HCT116 (cell line): ENCODE measurements around the gene ICAM1. TPM values are rescaled to one million over a fixed set of nuclear protein-coding genes. Genes with fewer than 3 reads are reported as not detected.
A peak's percentile ranks its signal among the peaks of the same experiment; 100 is the strongest.

Experiments used
- ATAC-seq: fragments of 200-7000 bp; cut with Tn5 transposase; 2 replicates; pipeline ENCODE4 v1.9.1; 2020; ENCODE audit warnings: mild to moderate bottlenecking, moderate library complexity
- BruUV-seq: library from RNA; stranded (reverse); fragments of 400-500 nt; replicated peaks from 2 replicates; lab custom pipeline; 2021; lab: Mats Ljungman, UMichigan
- CTCF ChIA-PET: fragments of 300-600 bp; sonication (Branson Sonifier 250); formaldehyde crosslinking; loops from one replicate; lab custom pipeline; 2021; ENCODE audit warnings: antibody characterized with exemption; lab: Charles Lee
- POLR2A ChIA-PET: fragments of 300-600, 350-600 bp; sonication (Branson Sonifier 250); formaldehyde crosslinking; loops from one replicate; lab custom pipeline; 2021; ENCODE audit warnings: antibody characterized with exemption; lab: Charles Lee
- RAD21 ChIA-PET, 2 experiments: fragments of 300-600 bp; sonication (Branson Sonifier 250); formaldehyde crosslinking; loops; one replicate each; lab custom pipeline; 2023; ENCODE audit warnings: low total read pairs in 2 of 2; ENCODE audit not compliant: uncharacterized antibody in 2 of 2, unreplicated experiment in 2 of 2, low non-redundant PET in 1 of 2; lab: Charles Lee
- DNase-seq: peaks from one replicate; pipeline ENCODE4 v3.0.0-alpha.2; 2010; ENCODE audit warnings: low read depth, low spot score
- H2AFZ ChIP-seq: fragments of 200-600 bp; shearing (Covaris generic), sonication (generic); 2 replicates; pipeline ENCODE4 v1.6.1; 2017; ENCODE audit warnings: low read depth, mixed run types, mixed read lengths, antibody characterized with exemption, low read length; ENCODE audit not compliant: poor library complexity, severe bottlenecking
- H3K27ac ChIP-seq: 2 replicates; pipeline ENCODE4 v1.5.1; 2012; ENCODE audit warnings: low read depth, low read length
- H3K27me3 ChIP-seq: fragments of 200-600 bp; sonication (generic); 2 replicates; pipeline ENCODE4 v1.6.1; 2016; ENCODE audit warnings: mixed run types, low read length, mixed read lengths; ENCODE audit not compliant: insufficient read depth
- H3K36me3 ChIP-seq, 2 experiments: fragments of 200-500 bp in 1 of 2; fragments of 200-600 bp in 1 of 2; sonication (Bioruptor generic) in 1 of 2; sonication (generic) in 1 of 2; 2 replicates each; pipeline versions ENCODE4 v1.5.1 to v1.6.1; 2014 to 2016; ENCODE audit warnings: low read length in 2 of 2, inconsistent platforms in 1 of 2, mixed read lengths in 1 of 2, mixed run types in 1 of 2; ENCODE audit not compliant: insufficient read depth in 2 of 2, control insufficient read depth in 1 of 2
- H3K4me1 ChIP-seq, 2 experiments: fragments of 200-600 bp in 1 of 2; sonication (generic) in 1 of 2; 2 replicates each; pipeline versions ENCODE4 v1.5.1 to v1.6.1; 2012 to 2017; ENCODE audit warnings: low read length in 2 of 2, inconsistent platforms in 1 of 2, mild to moderate bottlenecking in 1 of 2, mixed read lengths in 1 of 2, mixed run types in 1 of 2, moderate library complexity in 1 of 2; ENCODE audit not compliant: insufficient read depth in 2 of 2, control insufficient read depth in 1 of 2
- H3K4me2 ChIP-seq: fragments of 200-600 bp; sonication (generic); 2 replicates; pipeline ENCODE4 v1.6.1; 2017; ENCODE audit warnings: mixed run types, low read length, mixed read lengths
- H3K4me3 ChIP-seq, 2 experiments: fragments of 200-600 bp in 1 of 2; sonication (generic) in 1 of 2; replicated peaks in 1 of 2; 2 replicates each; pipeline ENCODE4 v1.5.1; 2011 to 2016; ENCODE audit warnings: low read length in 2 of 2, control low read depth in 1 of 2, low read depth in 1 of 2, mild to moderate bottlenecking in 1 of 2, mixed read lengths in 1 of 2, mixed run types in 1 of 2
- H3K79me2 ChIP-seq: fragments of 200-600 bp; sonication (generic); 2 replicates; pipeline ENCODE4 v1.6.1; 2017; ENCODE audit warnings: mild to moderate bottlenecking, mixed run types, low read length, moderate library complexity, mixed read lengths; ENCODE audit not compliant: insufficient read depth
- H3K9ac ChIP-seq: fragments of 200-600 bp; sonication (generic); 2 replicates; pipeline ENCODE4 v1.6.1; 2016; ENCODE audit warnings: low read length, mixed read lengths
- H3K9me2 ChIP-seq: fragments of 200-600 bp; sonication (generic), shearing (Covaris generic); 2 replicates; pipeline ENCODE4 v1.6.1; 2017; ENCODE audit warnings: mixed run types, mild to moderate bottlenecking, moderate library complexity; ENCODE audit not compliant: insufficient read depth
- H3K9me3 ChIP-seq, 2 experiments: fragments of 200-500 bp in 1 of 2; fragments of 200-600 bp in 1 of 2; sonication (Bioruptor generic) in 1 of 2; sonication (generic) in 1 of 2; 2 replicates each; pipeline ENCODE4 v1.6.1; 2014 to 2017; ENCODE audit warnings: low read length in 2 of 2, mixed read lengths in 2 of 2, inconsistent platforms in 1 of 2, low read depth in 1 of 2, mild to moderate bottlenecking in 1 of 2, mixed run types in 1 of 2, moderate library complexity in 1 of 2; ENCODE audit not compliant: control insufficient read depth in 1 of 2, insufficient read depth in 1 of 2
- H4K20me1 ChIP-seq: fragments of 200-600 bp; sonication (generic), shearing (Covaris generic); 2 replicates; pipeline ENCODE4 v1.6.1; 2017; ENCODE audit warnings: mixed run types, mild to moderate bottlenecking, moderate library complexity; ENCODE audit not compliant: insufficient read depth
- ATF3 ChIP-seq: IDR thresholded peaks from 2 replicates; pipeline ENCODE4 v1.6.1; 2012
- CBX3 ChIP-seq: IDR thresholded peaks from 2 replicates; pipeline ENCODE4 v1.6.1; 2012; ENCODE audit warnings: low read depth
- EGR1 ChIP-seq: IDR thresholded peaks from 2 replicates; pipeline ENCODE4 v1.6.1; 2012; ENCODE audit warnings: low read depth
- ELF1 ChIP-seq: IDR thresholded peaks from 2 replicates; pipeline ENCODE4 v1.6.1; 2012; ENCODE audit warnings: low read depth, borderline replicate concordance
- EZH2 ChIP-seq: fragments of 200-600 bp; sonication (generic); IDR thresholded peaks from 2 replicates; pipeline ENCODE4 v1.6.1; 2017; ENCODE audit warnings: antibody characterized with exemption, mixed run types
- EZH2phosphoT487 ChIP-seq: fragments of 200-600 bp; IDR thresholded peaks from 2 replicates; pipeline ENCODE4 v1.6.1; 2018; ENCODE audit warnings: antibody characterized with exemption, borderline replicate concordance
- FOSL1 ChIP-seq: IDR thresholded peaks from 2 replicates; pipeline ENCODE4 v1.6.1; 2012; ENCODE audit warnings: low read depth
- MAX ChIP-seq: IDR thresholded peaks from 2 replicates; pipeline ENCODE4 v1.6.1; 2012
- POLR2AphosphoS5 ChIP-seq: IDR thresholded peaks from 2 replicates; pipeline ENCODE4 v1.6.1; 2011; ENCODE audit warnings: mild to moderate bottlenecking, low read depth, low read length, moderate library complexity
- SRF ChIP-seq: IDR thresholded peaks from 2 replicates; pipeline ENCODE4 v1.6.1; 2012; ENCODE audit warnings: low read depth
- TCF7L2 ChIP-seq: IDR thresholded peaks from 2 replicates; pipeline ENCODE4 v1.7.0; 2011; ENCODE audit warnings: borderline replicate concordance, inconsistent platforms; ENCODE audit not compliant: insufficient read depth, insufficient read length; ENCODE audit errors: extremely low read depth
- YY1 ChIP-seq: IDR thresholded peaks from 2 replicates; pipeline ENCODE4 v1.6.1; 2011; ENCODE audit warnings: low read length, low read depth, moderate library complexity, mild to moderate bottlenecking; ENCODE audit not compliant: insufficient replicate concordance; ENCODE audit errors: extremely low read depth
- ZFX ChIP-seq: fragments of 450-650 bp; IDR thresholded peaks from 2 replicates; pipeline ENCODE4 v1.6.1; 2017
- ZNF274 ChIP-seq: fragments of 200-500 bp; sonication (Bioruptor generic); IDR thresholded peaks from 2 replicates; pipeline ENCODE4 v1.6.1; 2014; ENCODE audit warnings: mild to moderate bottlenecking, low read depth, low read length, inconsistent platforms
- intact Hi-C: fragments of 100-400 bp; cut with micrococcal nuclease; formaldehyde crosslinking; loops from 2 replicates; pipeline ENCODE4 v1.10.0; 2022
- total RNA-seq: library from RNA; stranded (reverse); gene quantifications from one replicate; pipeline ENCODE4 v1.2.1, GENCODE V29; 2021; ENCODE audit not compliant: unreplicated experiment
- TF ChIP-seq, protein P1 (sequence below): IDR thresholded peaks from 2 replicates; pipeline ENCODE4 v1.6.1; 2012; ENCODE audit warnings: low read depth

ICAM1 gene
- total RNA-seq, 1 experiment from 2014 or later: 5.0 TPM

- intact Hi-C loops: no loop called here
- POLR2A ChIA-PET: no interaction called here
Measured at GRCh38 chr19:10270180-10270615, 722 bp upstream of the ICAM1 start.

GRCh38 chr19:10271543-10272086 lies 695 bp downstream of the ICAM1 start:
- Histone ChIP-seq H2AFZ (no peak overlapping the region), H3K9me3 (no peaks in the 10 kb centered on the region), H3K4me3 (peak overlapping the region in 1 of 2 experiments; percentile 33; a peak in 2 of 4 replicates), H3K4me1 (peaks cover 7 to 22% of the 10 kb centered on the region in 2 experiments; a peak in 3 of 4 replicates), H3K9me2 (no peaks in the 10 kb centered on the region), H3K27ac (no peak overlapping the region; the same call in 1 of the 2 replicates), H3K4me2 (peak overlapping the region; percentile 79), H3K36me3 (peaks cover 0 to 4% of the 10 kb centered on the region in 2 experiments; a peak in 2 of 4 replicates), H4K20me1 (no peaks in the 10 kb centered on the region), H3K9ac (peak overlapping the region; percentile 50; the same call in 1 of the 2 replicates), H3K27me3 (no peaks in the 10 kb centered on the region), H3K79me2 (no peaks in the 10 kb centered on the region)
- no peak for DNase-seq
- no peak for ATAC-seq
- BruUV-seq: TSS peak; percentile 81
- ChIA-PET POLR2A (no interaction called here), RAD21 (interaction anchor here (1.2 to 3.2 kb wide), 4 partner anchors 18 to 119 kb away, joined by 3 to 31 read pairs (median 8); partner anchors contain the start of gene ICAM5 (in 1 of the 2)), CTCF (interaction anchor here (0.8 to 7.2 kb wide), 4 partner anchors 12 to 120 kb away, joined by 5 to 131 read pairs (median 21); no protein-coding TSS in a partner anchor)
- intact Hi-C loops: no loop called here
- no peak for TF ChIP-seq ZNF274
- TF ChIP-seq EZH2phosphoT487: no peak
- TF ChIP-seq FOSL1: no peak
- TF ChIP-seq ZFX: no peak
- no peak for TF ChIP-seq SRF
- no peak for TF ChIP-seq YY1
- TF ChIP-seq, protein P1, sequence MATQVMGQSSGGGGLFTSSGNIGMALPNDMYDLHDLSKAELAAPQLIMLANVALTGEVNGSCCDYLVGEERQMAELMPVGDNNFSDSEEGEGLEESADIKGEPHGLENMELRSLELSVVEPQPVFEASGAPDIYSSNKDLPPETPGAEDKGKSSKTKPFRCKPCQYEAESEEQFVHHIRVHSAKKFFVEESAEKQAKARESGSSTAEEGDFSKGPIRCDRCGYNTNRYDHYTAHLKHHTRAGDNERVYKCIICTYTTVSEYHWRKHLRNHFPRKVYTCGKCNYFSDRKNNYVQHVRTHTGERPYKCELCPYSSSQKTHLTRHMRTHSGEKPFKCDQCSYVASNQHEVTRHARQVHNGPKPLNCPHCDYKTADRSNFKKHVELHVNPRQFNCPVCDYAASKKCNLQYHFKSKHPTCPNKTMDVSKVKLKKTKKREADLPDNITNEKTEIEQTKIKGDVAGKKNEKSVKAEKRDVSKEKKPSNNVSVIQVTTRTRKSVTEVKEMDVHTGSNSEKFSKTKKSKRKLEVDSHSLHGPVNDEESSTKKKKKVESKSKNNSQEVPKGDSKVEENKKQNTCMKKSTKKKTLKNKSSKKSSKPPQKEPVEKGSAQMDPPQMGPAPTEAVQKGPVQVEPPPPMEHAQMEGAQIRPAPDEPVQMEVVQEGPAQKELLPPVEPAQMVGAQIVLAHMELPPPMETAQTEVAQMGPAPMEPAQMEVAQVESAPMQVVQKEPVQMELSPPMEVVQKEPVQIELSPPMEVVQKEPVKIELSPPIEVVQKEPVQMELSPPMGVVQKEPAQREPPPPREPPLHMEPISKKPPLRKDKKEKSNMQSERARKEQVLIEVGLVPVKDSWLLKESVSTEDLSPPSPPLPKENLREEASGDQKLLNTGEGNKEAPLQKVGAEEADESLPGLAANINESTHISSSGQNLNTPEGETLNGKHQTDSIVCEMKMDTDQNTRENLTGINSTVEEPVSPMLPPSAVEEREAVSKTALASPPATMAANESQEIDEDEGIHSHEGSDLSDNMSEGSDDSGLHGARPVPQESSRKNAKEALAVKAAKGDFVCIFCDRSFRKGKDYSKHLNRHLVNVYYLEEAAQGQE: no peak
- no peak for TF ChIP-seq EZH2
- no peak for TF ChIP-seq MAX

More at GRCh38 chr19:10270180-10270615, 722 bp upstream of the ICAM1 start:
- Histone ChIP-seq H4K20me1 (no peaks in the 10 kb centered on the region), H3K9me3 (no peaks in the 10 kb centered on the region), H3K27me3 (no peaks in the 10 kb centered on the region), H3K4me1 (peaks cover 7 to 22% of the 10 kb centered on the region in 2 experiments; a peak in 3 of 4 replicates), H3K36me3 (peaks cover 0 to 4% of the 10 kb centered on the region in 2 experiments; a peak in 2 of 4 replicates), H3K27ac (peak overlapping the region; percentile 28; the same call in 1 of the 2 replicates), H2AFZ (peak overlapping the region; percentile 85), H3K4me2 (peak overlapping the region; percentile 79), H3K4me3 (peak overlapping the region; percentile 33 to 49), H3K9ac (peak overlapping the region; percentile 50; the same call in 1 of the 2 replicates), H3K79me2 (no peaks in the 10 kb centered on the region), H3K9me2 (no peaks in the 10 kb centered on the region)
- DNase-seq (no peak), ATAC-seq (no peak)
- ChIA-PET RAD21 (interaction anchor here (0.6 to 3.2 kb wide), 7 partner anchors 47 to 120 kb away, joined by 3 to 31 read pairs (median 3); partner anchors contain the start of gene TYK2 (in 1 of the 2)), CTCF (interaction anchor here (1.1 to 7.2 kb wide), 4 partner anchors 10 to 121 kb away, joined by 3 to 131 read pairs (median 24); partner anchors contain the start of gene RAVER1)
- no TSS peak for BruUV-seq
- TF ChIP-seq EGR1: no peak
- TF ChIP-seq ELF1: no peak
- TF ChIP-seq ZNF274: no peak
- TF ChIP-seq SRF: no peak
- TF ChIP-seq CBX3: no peak
- TF ChIP-seq TCF7L2: no peak
- TF ChIP-seq ATF3: no peak
- TF ChIP-seq POLR2AphosphoS5: no peak
